GM18951 (cell line): ENCODE measurements around the gene ABCA13.

Experiments
- POLR2A ChIP-seq: IDR thresholded peaks from 4 replicates; pipeline ENCODE4 v1.6.1; 2011; ENCODE audit warnings: mild to moderate bottlenecking; ENCODE audit not compliant: insufficient read length, insufficient read depth; ENCODE audit errors: extremely low read depth
- in situ Hi-C: fragments of 300-500 bp; cut with MboI; formaldehyde crosslinking; loops from one replicate; pipeline ENCODE4 v1.12.0; 2022; ENCODE audit warnings: low sequenced_read_pairs, mixed read lengths, inconsistent platforms; ENCODE audit not compliant: unreplicated experiment

Gene ABCA13

DNA sequence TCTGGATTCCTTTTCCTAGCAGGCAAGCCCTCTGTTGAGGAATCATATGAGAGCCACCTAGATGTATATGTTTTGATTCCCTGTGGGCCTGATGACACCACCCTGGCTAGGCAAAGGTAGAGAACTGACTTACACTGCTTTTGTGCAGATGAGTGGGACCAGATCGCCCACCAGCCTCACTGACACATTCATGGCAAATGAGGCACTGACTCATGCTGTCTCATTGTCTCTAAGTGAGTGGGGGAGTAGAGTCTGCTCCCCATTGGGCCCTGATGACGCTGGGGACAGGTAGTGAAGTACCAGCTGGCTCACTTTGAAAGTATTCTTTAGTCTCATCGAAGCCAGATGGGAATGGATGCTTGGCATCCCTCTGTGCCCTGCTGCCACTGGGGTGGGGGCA, 326.3 kb downstream of the ABCA13 start:
- TF ChIP-seq POLR2A, result no peak

DNA sequence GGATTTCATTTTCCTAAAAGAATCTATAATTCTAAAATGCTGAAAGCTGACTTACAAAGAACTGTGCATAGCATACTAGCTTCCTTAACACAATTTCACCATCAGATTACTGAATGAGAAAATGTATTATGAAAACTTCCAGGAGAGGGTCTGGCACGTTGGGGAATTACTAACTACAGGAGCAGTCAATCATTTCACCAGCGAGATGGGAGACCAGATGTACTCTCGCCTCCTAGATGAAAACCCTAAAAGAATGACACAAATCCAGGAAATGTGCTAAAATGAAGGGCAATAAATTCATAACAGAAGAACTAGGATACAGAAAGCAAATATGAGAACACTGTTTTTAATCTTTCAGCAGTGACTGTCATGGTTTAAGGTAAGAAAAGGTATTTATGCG, 330.8 kb downstream of the ABCA13 start:
- TF ChIP-seq POLR2A, result no peak
- in situ Hi-C loops, result no loop called here

More for the DNA sequence above, 326.3 kb downstream of the ABCA13 start:
- in situ Hi-C loops, result no loop called here

DNA sequence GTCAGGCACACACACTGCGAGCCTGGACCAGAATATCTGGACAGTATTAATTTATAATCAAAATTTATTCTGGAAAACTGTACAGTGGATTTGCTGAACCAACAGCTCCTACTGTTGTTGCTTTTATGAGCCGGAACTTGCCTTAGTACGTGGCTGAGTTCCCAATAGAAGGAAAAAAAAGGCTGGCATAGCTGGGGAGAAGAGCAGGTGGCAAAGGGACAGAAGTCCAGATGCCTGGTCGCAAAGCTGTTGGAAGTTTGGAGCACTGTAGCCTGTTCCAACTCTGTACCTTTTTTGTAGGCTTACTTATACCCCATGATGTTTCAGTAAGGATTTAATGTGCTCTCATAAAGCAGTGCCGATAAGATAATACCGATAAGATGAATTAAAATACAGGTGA, 333.8 kb downstream of the ABCA13 start:
- in situ Hi-C loops, result no loop called here
- TF ChIP-seq POLR2A, result no peak

DNA sequence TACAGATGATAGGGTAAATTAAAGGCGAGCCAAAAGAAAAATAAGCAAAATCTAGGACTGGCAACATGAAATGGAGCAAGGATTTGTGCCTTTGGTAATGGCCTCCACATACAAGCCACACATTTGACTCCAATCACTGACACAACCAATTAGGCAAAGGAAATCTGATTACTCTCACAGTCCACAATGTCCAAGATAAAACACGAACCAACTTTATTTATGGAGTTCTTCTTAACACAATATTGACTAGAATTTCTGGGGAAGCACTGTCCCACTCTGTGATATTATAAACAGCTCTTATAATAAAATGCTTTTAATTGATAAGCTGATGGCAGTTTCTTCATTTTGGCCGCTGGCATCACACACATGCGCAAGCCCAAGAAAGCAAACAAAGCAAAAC, 334.2 kb downstream of the ABCA13 start:
- TF ChIP-seq POLR2A, result no peak
- in situ Hi-C loops, result no loop called here

DNA sequence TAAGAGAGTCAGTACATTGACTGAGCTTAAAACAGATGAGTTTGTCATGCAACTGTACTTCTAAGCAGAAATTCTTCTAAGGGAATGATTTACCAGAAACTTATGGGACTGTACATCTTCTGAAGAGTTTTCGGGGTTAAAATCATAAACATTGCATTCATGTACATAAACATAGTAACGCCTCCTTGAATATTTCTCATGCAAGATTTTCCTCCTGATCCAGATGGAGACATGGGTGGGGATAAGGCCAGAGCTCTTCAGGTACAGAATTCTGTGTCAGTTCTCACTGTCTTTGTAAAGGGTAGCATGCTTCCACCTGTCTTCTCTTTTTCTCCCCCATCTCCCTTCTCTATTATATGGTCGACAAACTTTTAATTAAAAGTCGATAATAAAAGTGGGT, 335.3 kb downstream of the ABCA13 start:
- in situ Hi-C loops, result no loop called here
- no peak for TF ChIP-seq POLR2A

DNA sequence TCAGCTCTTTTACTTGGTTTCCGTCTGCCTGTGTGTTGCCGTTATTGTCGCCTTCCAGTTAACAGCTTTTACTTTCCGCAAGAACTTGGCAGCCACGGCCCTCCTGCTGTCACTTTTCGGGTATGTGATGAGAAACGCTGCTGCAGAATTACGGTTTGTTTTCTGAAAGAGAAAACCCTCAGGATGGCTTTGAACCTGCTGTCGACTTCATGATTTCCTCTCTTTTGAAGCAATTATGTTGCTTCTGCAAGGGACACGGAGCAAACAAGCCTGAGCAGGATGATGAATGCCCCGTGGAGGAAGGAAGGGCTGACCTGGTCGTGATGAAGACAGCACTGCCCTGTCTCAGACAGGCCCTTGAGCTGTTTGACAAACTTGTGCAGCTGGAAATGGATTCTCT, 339.8 kb downstream of the ABCA13 start:
- in situ Hi-C loops, result no loop called here
- no peak for TF ChIP-seq POLR2A

DNA sequence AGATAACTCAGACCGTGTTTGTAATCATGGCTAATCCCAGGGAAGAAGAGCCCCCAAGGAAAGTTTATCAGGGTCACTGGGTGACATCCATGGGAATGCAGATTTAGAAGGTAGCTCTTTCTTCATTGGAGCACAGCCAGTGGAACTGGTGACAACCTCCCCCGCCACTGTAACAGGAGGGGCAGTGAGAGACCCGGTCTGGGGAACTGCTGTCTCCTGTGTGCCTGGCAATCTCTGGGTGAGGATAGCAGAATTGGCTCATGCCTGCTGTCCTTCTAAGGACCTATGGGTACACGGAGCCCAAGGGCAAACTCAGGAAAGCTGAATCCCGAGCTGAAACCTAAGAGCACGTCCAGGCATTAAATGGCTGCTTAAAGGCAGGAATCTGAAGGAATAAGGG, 341.6 kb downstream of the ABCA13 start:
- in situ Hi-C loops, result no loop called here
- TF ChIP-seq POLR2A, result no peak

DNA sequence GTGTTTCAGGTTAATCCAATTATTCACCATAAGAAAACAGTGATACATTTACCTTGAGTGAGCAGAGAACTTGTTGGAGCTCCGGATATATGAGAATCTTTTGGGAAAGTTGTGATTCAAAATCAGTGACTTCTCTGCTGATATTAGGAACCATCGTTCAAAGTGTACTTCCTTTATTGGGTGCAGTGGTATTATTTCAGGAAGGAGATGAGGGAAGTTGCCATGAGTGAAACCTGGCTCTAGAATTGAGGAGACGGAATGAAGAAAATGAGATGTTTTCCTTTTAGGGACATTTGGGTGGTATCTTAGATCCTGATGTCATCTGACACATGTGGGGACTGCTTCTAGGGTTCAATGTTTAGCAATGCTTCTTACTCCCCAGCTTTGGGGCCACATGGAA, 343.9 kb downstream of the ABCA13 start:
- no peak for TF ChIP-seq POLR2A
- in situ Hi-C loops, result no loop called here

DNA sequence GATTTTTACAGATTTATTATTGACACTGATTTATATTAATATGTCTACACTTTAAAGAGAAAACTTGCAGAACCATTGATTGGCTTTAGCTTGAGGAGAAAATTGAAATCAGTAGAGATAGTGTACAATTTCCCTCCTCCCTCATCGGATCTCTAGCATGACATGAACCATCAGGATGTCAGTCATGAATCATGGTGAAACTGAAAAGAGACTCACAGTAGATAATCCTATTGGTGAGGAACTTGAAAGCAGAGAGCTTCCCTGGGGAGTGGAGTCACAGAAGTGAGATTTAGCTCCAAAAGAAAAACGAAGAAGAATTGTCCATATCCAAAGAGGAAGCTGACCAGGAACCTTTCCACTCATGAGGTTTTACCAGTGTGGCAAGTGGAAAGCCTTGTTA, 346.8 kb downstream of the ABCA13 start:
- no peak for TF ChIP-seq POLR2A
- in situ Hi-C loops, result no loop called here

DNA sequence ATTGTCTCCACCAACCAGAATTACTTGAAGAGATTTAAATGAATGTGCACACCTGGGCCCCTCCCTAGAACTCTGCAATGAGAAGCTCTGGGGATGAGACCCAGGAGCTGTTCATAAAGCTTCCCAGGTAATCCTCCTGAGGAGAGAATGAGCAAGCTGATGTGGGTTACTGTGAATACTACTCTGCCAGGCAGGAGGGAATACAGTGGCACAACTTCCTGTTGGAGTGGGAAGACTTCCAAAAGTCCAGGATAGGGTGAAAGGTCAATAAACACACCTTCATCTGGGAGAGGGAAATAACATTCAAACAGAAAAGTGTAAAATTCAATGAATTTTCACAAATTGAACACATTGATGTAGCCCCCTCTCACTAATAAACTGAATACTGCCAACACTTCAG, 351.4 kb downstream of the ABCA13 start:
- TF ChIP-seq POLR2A, result no peak
- in situ Hi-C loops, result no loop called here

DNA sequence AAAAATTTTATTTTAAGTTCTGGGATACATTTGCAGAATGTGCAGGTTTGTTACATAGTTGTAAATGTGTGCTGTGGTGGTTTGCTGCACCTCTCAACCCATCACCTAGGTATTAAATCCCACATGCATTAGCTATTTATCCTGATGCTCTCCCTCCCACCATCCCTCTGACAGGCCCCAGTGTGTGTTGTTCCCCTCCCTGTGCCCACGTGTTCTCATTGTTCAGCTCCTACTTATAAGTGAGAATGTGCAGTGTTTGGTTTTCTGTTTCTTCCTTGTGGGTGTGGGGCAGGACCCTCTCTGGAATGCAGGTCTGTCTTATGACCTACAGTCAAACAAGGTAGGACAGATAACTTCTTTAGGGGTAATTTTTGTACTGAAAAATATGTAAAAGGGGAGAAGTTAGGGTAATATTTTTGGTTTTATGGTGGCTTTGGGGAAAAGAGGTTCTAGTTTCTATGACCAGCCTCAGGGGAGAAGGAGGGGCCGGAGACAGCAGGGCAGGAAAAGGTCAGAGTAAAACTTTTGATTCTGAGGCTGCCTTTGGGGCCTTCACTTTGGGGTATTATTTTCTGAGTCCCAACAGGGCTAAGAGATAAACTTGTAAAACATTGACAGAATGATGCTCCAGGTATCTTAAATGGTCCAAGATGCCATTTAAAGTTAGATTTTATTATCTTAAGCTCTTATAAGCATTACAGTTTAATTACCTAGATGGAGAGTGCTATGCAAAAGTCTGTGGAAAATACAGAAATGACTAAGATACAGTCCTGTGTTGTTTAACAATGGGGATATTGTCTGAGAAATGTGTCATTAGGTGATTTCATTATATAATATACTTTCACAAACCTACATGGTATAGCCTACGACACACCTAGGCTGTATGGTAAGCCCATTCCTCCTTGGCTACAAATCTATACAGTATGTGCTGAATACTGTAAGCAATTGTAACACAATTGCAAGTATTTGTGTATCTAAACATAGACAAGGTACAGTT, 354.8 kb downstream of the ABCA13 start:
- TF ChIP-seq POLR2A, result no peak
- in situ Hi-C loops, result no loop called here

DNA sequence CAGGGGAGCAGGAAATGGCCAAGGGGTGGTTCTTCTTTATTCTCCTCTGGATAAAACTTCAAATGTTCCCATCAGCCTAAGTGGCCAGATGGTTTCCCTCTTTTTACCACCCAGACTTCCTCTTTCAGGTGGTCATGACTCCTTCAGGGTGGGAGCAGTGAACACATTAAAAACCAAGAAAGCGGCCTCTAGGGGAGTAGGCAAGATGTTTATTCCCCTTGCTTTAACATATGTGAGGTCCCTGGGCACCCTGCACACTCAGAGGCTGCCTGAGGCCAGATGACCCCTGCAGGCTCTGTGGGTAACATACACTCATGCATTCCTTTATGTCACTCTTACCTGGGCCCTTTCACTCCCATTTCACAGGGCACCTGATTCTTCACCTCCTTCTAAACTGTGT, 357.4 kb downstream of the ABCA13 start:
- TF ChIP-seq POLR2A, result no peak
- in situ Hi-C loops, result no loop called here

DNA sequence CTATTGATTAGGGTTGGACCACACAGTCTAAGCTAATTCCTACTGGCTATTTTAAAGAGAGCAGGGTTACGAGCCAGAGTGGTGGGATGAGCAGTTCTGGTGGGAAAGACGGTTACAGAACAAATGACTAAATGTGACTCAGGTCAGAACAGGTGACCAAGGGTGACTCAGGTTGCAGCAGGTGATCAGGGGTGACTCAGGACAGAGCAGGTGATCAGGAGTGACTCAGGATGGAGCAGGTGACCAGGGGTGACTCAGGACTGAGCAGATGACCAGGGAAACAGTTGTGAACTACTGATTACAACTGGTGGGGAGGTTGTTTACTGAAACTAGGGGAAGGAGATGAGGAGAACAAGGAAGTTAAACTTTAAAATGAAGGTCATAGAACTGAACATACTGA, 366.3 kb downstream of the ABCA13 start:
- in situ Hi-C loops, result no loop called here
- TF ChIP-seq POLR2A, result no peak

DNA sequence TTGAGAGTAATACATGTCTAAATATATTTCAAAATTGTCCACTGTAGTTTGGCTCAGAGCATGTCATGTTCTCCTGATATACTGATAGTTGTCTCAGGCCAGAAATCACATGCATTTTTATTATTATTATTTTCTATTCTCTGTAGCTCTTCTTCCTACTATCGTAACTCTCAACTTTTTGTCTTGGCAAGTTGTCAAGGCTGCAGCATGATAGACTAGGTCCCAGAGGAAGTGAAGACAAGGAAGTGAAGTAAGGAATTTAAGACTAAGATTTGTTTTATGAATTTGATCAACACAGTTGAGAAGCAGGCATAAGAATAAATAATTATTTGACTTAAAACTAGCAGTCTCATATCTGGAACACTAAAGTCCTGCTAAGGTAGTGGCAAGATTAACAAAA, 369.5 kb downstream of the ABCA13 start:
- in situ Hi-C loops, result no loop called here

More for the DNA sequence above, 369.5 kb downstream of the ABCA13 start:
- TF ChIP-seq POLR2A, result no peak
